A549 (cell line): Measurements from ENCODE around the gene AIMP1. TPM values are rescaled to one million over a fixed set of nuclear protein-coding genes. Genes with fewer than 3 reads are reported as not detected.

Experiments
- ATAC-seq, 2 experiments: fragments of 200-7000 bp in 1 of 2; fragments of >200 bp in 1 of 2; cut with Nextera tagmentation in 1 of 2; cut with Tn5 transposase in 1 of 2; 3 replicates each; pipeline versions ENCODE4 v1.8.0 to v1.9.1; 2018 to 2020; ENCODE audit warnings: mild to moderate bottlenecking in 1 of 2, moderate library complexity in 1 of 2
- CTCF ChIA-PET: fragments of 300-600 bp; sonication (Branson Sonifier 250); formaldehyde crosslinking; extraction: SDS; loops from one replicate; lab custom pipeline; 2021; ENCODE audit warnings: antibody characterized with exemption, inconsistent platforms; lab: Yijun Ruan, JAX
- POLR2A ChIA-PET: fragments of 350-600 bp; formaldehyde crosslinking; extraction: SDS; loops from one replicate; lab custom pipeline; 2021; ENCODE audit warnings: antibody characterized with exemption, inconsistent platforms; lab: Yijun Ruan, JAX
- DNase-seq, 2 experiments: peaks; one replicate each; pipeline versions ENCODE4 v3.0.0 to v3.0.0-alpha.2; 2011 to 2016; ENCODE audit warnings: low read depth in 1 of 2, low spot score in 1 of 2
- FAIRE-seq: peaks from 2 replicates; lab custom pipeline; 2011; peaks lifted over from hg19 to GRCh38; lab: Jason Lieb, UNC
- H3K27ac ChIP-seq, 2 experiments: fragments of >200 bp; sonication (Bioruptor Twin); formaldehyde crosslinking; 3 replicates each; pipeline ENCODE4 v1.5.1; 2016 to 2017
- H3K4me1 ChIP-seq: fragments of >200 bp; sonication (Bioruptor Twin); formaldehyde crosslinking; 3 replicates; pipeline ENCODE4 v1.6.1; 2016
- H3K4me2 ChIP-seq: fragments of >200 bp; sonication (Bioruptor Twin); formaldehyde crosslinking; 3 replicates; pipeline ENCODE4 v1.6.1; 2016
- H3K4me3 ChIP-seq: fragments of >200 bp; sonication (Bioruptor Twin); formaldehyde crosslinking; 3 replicates; pipeline ENCODE4 v1.5.1; 2016
- H3K9me3 ChIP-seq: fragments of >200 bp; sonication (Bioruptor Twin); formaldehyde crosslinking; 3 replicates; pipeline ENCODE4 v1.6.1; 2016
- ATOH8 ChIP-seq: fragments of 250-450 bp; sonication (Bioruptor Pico); IDR thresholded peaks from 2 replicates; pipeline ENCODE4 v1.5.0; 2020; ENCODE audit warnings: low read depth, mild to moderate bottlenecking, moderate library complexity
- BHLHE40 ChIP-seq: IDR thresholded peaks from 2 replicates; pipeline ENCODE4 v1.6.1; 2012; ENCODE audit warnings: low read depth, low read length, inconsistent platforms
- CBX2 ChIP-seq: fragments of 200-600 bp; sonication (generic); IDR thresholded peaks from 2 replicates; pipeline ENCODE4 v1.6.1; 2016; ENCODE audit warnings: low read depth, mild to moderate bottlenecking, borderline replicate concordance
- CBX8 ChIP-seq: fragments of 200-600 bp; sonication (generic); IDR thresholded peaks from 2 replicates; pipeline ENCODE4 v1.6.1; 2016
- CTCF ChIP-seq: fragments of >200 bp; sonication (Bioruptor Twin); formaldehyde crosslinking; IDR thresholded peaks from 3 replicates; pipeline ENCODE4 v1.5.1; 2016
- EHMT2 ChIP-seq: fragments of 200-600 bp; sonication (generic); IDR thresholded peaks from 2 replicates; pipeline ENCODE4 v1.6.1; 2016; ENCODE audit warnings: antibody characterized with exemption, low read depth, mild to moderate bottlenecking, moderate library complexity
- ELK1 ChIP-seq: fragments of 150-350 bp; IDR thresholded peaks from 2 replicates; pipeline ENCODE4 v1.6.1; 2014; ENCODE audit warnings: low read depth, mild to moderate bottlenecking, low read length
- ESRRA ChIP-seq: fragments of 150-350 bp; IDR thresholded peaks from 2 replicates; pipeline ENCODE4 v1.6.1; 2014; ENCODE audit warnings: mild to moderate bottlenecking, low read length, borderline replicate concordance
- FOSB ChIP-seq: fragments of 250-450 bp; sonication (Bioruptor Pico); IDR thresholded peaks from 2 replicates; pipeline ENCODE4 v1.5.0; 2020; ENCODE audit warnings: mild to moderate bottlenecking, moderate library complexity
- HDAC2 ChIP-seq: fragments of 200-600 bp; sonication (generic); IDR thresholded peaks from 2 replicates; pipeline ENCODE4 v1.6.1; 2016
- HEYL ChIP-seq: fragments of 250-450 bp; sonication (Bioruptor Pico); IDR thresholded peaks from 2 replicates; pipeline ENCODE4 v1.8.0; 2021; ENCODE audit warnings: mild to moderate bottlenecking, moderate library complexity
- HOXB13 ChIP-seq: fragments of 250-450 bp; sonication (Bioruptor Pico); IDR thresholded peaks from 2 replicates; pipeline ENCODE4 v1.5.0; 2020; ENCODE audit warnings: low read depth, mild to moderate bottlenecking, moderate library complexity
- HOXB5 ChIP-seq: fragments of 250-450 bp; sonication (Bioruptor Pico); IDR thresholded peaks from 2 replicates; pipeline ENCODE4 v1.5.0; 2020; ENCODE audit warnings: mild to moderate bottlenecking, moderate library complexity
- MAX ChIP-seq: IDR thresholded peaks from 2 replicates; pipeline ENCODE4 v1.6.1; 2012
- MAZ ChIP-seq: fragments of 150-350 bp; IDR thresholded peaks from 2 replicates; pipeline ENCODE4 v1.6.1; 2014; ENCODE audit warnings: antibody characterized with exemption, low read depth, low read length, borderline replicate concordance
- NR3C1 ChIP-seq: fragments of >200 bp; sonication (Bioruptor Twin); formaldehyde crosslinking; IDR thresholded peaks from 3 replicates; pipeline ENCODE4 v1.6.1; 2017
- POLR2A ChIP-seq: IDR thresholded peaks from 2 replicates; pipeline ENCODE4 v1.6.1; 2012; ENCODE audit warnings: mild to moderate bottlenecking, low read length
- RAD21 ChIP-seq, 2 experiments: fragments of >200 bp in 1 of 2; sonication (Bioruptor Twin) in 1 of 2; formaldehyde crosslinking in 1 of 2; IDR thresholded peaks in 1 of 2; conservative IDR thresholded peaks in 1 of 2; 2 replicates in 1 of 2; 3 replicates in 1 of 2; pipeline ENCODE4 v1.6.1; 2012 to 2018; ENCODE audit warnings: inconsistent platforms in 1 of 2
- RARB ChIP-seq: fragments of 250-450 bp; sonication (Bioruptor Pico); IDR thresholded peaks from 2 replicates; pipeline ENCODE4 v1.8.0; 2021; ENCODE audit warnings: mild to moderate bottlenecking, moderate library complexity
- REST ChIP-seq: fragments of 200-600 bp; sonication (generic); IDR thresholded peaks from 2 replicates; pipeline ENCODE4 v1.6.1; 2016; ENCODE audit warnings: antibody characterized with exemption, mild to moderate bottlenecking, moderate library complexity
- RFX5 ChIP-seq: fragments of 450-650 bp; IDR thresholded peaks from 2 replicates; pipeline ENCODE4 v1.7.1; 2014; ENCODE audit warnings: antibody characterized with exemption, mild to moderate bottlenecking, moderate library complexity
- SMC3 ChIP-seq: fragments of >200 bp; sonication (Bioruptor Twin); formaldehyde crosslinking; IDR thresholded peaks from 3 replicates; pipeline ENCODE4 v1.6.1; 2018; ENCODE audit warnings: inconsistent platforms
- SREBF2 ChIP-seq: fragments of 450-650 bp; IDR thresholded peaks from 2 replicates; pipeline ENCODE4 v1.6.1; 2014; ENCODE audit warnings: mild to moderate bottlenecking, moderate library complexity
- TFCP2L1 ChIP-seq: fragments of 250-450 bp; sonication (Bioruptor Pico); IDR thresholded peaks from 2 replicates; pipeline ENCODE4 v1.5.0; 2021; ENCODE audit warnings: mild to moderate bottlenecking
- TP53 ChIP-seq: fragments of 250-450 bp; sonication (Bioruptor Pico); IDR thresholded peaks from 2 replicates; pipeline ENCODE4 v1.5.0; 2021; ENCODE audit warnings: mild to moderate bottlenecking, moderate library complexity
- ZC3H11A ChIP-seq: fragments of 450-650 bp; IDR thresholded peaks from 2 replicates; pipeline ENCODE4 v1.6.1; 2014; ENCODE audit warnings: antibody characterized with exemption, mild to moderate bottlenecking
- WGBS: methylation state at CpG from one replicate; pipeline ENCODE4 v1.1.6; 2017; ENCODE audit errors: missing lambda C conversion rate; 5-methylcytosine and 5-hydroxymethylcytosine counted together
- polyA plus RNA-seq, 4 experiments: library from polyadenylated mRNA; depleted of rRNA in 3 of 4; stranded (reverse); fragments of >200 nt; fragmentation: RNase III in 1 of 4; extraction: RNeasy Plus Mini Kit Qiagen cat#74134 plus additional on column Dnase treatment in 1 of 4; gene quantifications; 2 replicates in 3 of 4; 3 replicates in 1 of 4; pipeline ENCODE4 v1.2.3, GENCODE V29; 2011 to 2017

AIMP1 gene
- polyA plus RNA-seq, 2 of the 4 experiments (the other 2 are of a cell fraction), result 35.6 to 70.7 TPM

DNA sequence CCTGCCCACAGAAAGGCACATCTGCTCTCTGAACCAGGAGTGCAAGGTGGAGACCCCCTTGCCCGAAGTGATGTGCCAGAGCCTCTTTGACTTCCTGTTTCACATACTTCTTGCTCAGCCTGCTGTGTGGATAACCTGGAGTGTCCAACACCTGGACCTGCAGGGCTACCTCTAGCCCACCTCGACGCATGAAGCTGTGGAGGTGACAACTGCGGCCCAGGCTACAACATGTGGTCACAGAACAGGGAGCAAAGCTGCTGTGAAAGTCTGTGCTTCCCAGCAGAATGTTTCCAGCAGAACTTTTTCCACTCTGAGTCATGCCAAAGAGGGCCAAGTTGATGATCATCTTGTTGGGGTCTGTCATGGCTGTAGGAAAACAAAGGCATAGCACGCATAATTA, 50.7 kb downstream of the AIMP1 start:
- CTCF ChIA-PET, result no interaction called here
- ATAC-seq, result no peak
- no peak overlapping the region for H3K27ac ChIP-seq
- TF ChIP-seq HOXB13 (CRISPR knock-in tag) (no peak), SREBF2 (no peak), CBX2 (no peak), MAX (no peak), MAZ (no peak), HDAC2 (no peak), RFX5 (no peak), TP53 (CRISPR knock-in tag) (no peak), TFCP2L1 (CRISPR knock-in tag) (no peak), ATOH8 (no peak), FOSB (CRISPR knock-in tag) (no peak), POLR2A (no peak), RAD21 (conservative IDR thresholded peaks at IDR 0.05 in 1 of 2, IDR thresholded peaks at IDR 0.05 in 1 of 2) (no peak), CBX8 (no peak), RARB (no peak), ELK1 (no peak), SMC3 (no peak), ESRRA (no peak), NR3C1 (no peak), ZC3H11A (no peak)
- no peaks in the 10 kb centered on the region for H3K9me3 ChIP-seq
- WGBS, result 81% methylated on average over 5 of the region's 5 CpGs
- POLR2A ChIA-PET, result no interaction called here
- H3K4me1 ChIP-seq, result peaks cover 15% of the 10 kb centered on the region
- FAIRE-seq, result no peak
- no peak overlapping the region for H3K4me3 ChIP-seq
- no peak for DNase-seq
- H3K4me2 ChIP-seq, result no peak overlapping the region

- 72% methylated on average over 5 of the region's 5 CpGs for WGBS
- Histone ChIP-seq H3K27ac (no peak within 1 kb of the TSS), H3K4me1 (peaks cover 15% of the 10 kb centered on the region), H3K9me3 (no peaks in the 10 kb centered on the region), H3K4me3 (no peak within 1 kb of the TSS)
- FAIRE-seq, result no peak
- no peak for ATAC-seq
- no peak for TF ChIP-seq HEYL
- TF ChIP-seq HOXB5 (CRISPR knock-in tag), result no peak
- no peak for TF ChIP-seq EHMT2
- no peak for TF ChIP-seq BHLHE40
- TF ChIP-seq TP53 (CRISPR knock-in tag), result no peak
- TF ChIP-seq HDAC2, result no peak
- TF ChIP-seq, all 56 proteins: peak for 0
- H3K4me2 ChIP-seq, result peak within 1 kb of the TSS; percentile 39; the same call in 1 of the 3 replicates
- CTCF ChIA-PET, result interaction anchor here (1.5 to 3.8 kb wide), 2 partner anchors 40 to 134 kb away, joined by 4 to 15 read pairs; no protein-coding TSS in a partner anchor
- no peak for DNase-seq
- POLR2A ChIA-PET, result no interaction called here
Observed at GRCh38 chr4:106368678-106369077, 52.3 kb downstream of the AIMP1 start, which contains the start of gene GIMD1. TSS of gene GIMD1 (minus strand) at chr4:106368778. CDS start at chr4:106367435, 1,343 bp downstream.

GRCh38 chr4:106369456-106370060, 53.2 kb downstream of the AIMP1 start:
- peak; percentile 72 to 81; a peak in 5 of 6 replicates for ATAC-seq
- no peak overlapping the region for H3K27ac ChIP-seq
- 19% methylated on average over 6 of the region's 6 CpGs for WGBS

More at GRCh38 chr4:106369456-106370060, 53.2 kb downstream of the AIMP1 start:
- CTCF ChIA-PET, result interaction anchor here (0.6 to 3.8 kb wide), 8 partner anchors 9 to 1628 kb away, joined by 3 to 15 read pairs (median 4); no protein-coding TSS in a partner anchor
- peaks cover 15% of the 10 kb centered on the region for H3K4me1 ChIP-seq
- no peak for FAIRE-seq
- peak overlapping the region; percentile 39; the same call in 1 of the 3 replicates for H3K4me2 ChIP-seq
- H3K9me3 ChIP-seq, result no peaks in the 10 kb centered on the region
- TF ChIP-seq CTCF (peak; percentile 75), REST (no peak), HOXB13 (CRISPR knock-in tag) (no peak), SMC3 (peak; percentile 81), BHLHE40 (no peak), RAD21 (conservative IDR thresholded peaks at IDR 0.05 in 1 of 2, IDR thresholded peaks at IDR 0.05 in 1 of 2) (peak; percentile 74 to 82), POLR2A (no peak)
- peak; percentile 14 to 74 for DNase-seq
- POLR2A ChIA-PET, result no interaction called here
- no peak overlapping the region for H3K4me3 ChIP-seq
